Adrenal gland (tissue), 12 donors: ENCODE measurements around the gene AFAP1L2. TPM values are rescaled to one million over a fixed set of nuclear protein-coding genes. Genes with fewer than 3 reads are reported as not detected.

Source experiments
- DNase-seq, 7 donors: peaks; one replicate each; pipeline ENCODE4 v3.0.0-alpha.2; 2019 to 2020
- H3K27ac ChIP-seq, 5 donors: fragments of 200-600 bp; sonication (generic) in 4 of 5; 1 replicate in 3 of 5; 2 replicates in 2 of 5; pipeline versions ENCODE4 v1.5.1 to v1.8.0; 2016 to 2020; ENCODE audit warnings: mild to moderate bottlenecking in 1 of 5
- H3K27me3 ChIP-seq: fragments of 200-600 bp; 2 replicates; pipeline ENCODE4 v1.8.0; 2021
- H3K36me3 ChIP-seq, 2 donors: fragments of 200-600 bp; replicated peaks in 1 of 2; 1 replicate in 1 of 2; 2 replicates in 1 of 2; pipeline versions ENCODE4 v1.5.1 to v1.8.0; 2018 to 2022
- H3K4me1 ChIP-seq, 2 donors: fragments of 200-600 bp; replicated peaks in 1 of 2; 1 replicate in 1 of 2; 2 replicates in 1 of 2; pipeline versions ENCODE4 v1.5.1 to v1.8.0; 2018 to 2021
- H3K4me3 ChIP-seq, 4 donors: fragments of 200-600 bp; sonication (generic) in 3 of 4; one replicate each; pipeline ENCODE4 v1.5.1; 2016 to 2018
- H3K9me3 ChIP-seq, 3 donors: fragments of 200-600 bp; sonication (generic) in 1 of 3; replicated peaks in 1 of 3; 1 replicate in 2 of 3; 2 replicates in 1 of 3; pipeline versions ENCODE4 v1.5.1 to v1.8.0; 2016 to 2021
- POLR2A ChIP-seq, 2 donors: fragments of 450-650 bp; IDR thresholded peaks; one replicate each; pipeline ENCODE4 v1.6.1; 2017; ENCODE audit warnings: antibody characterized with exemption in 2 of 2, mild to moderate bottlenecking in 2 of 2, moderate library complexity in 1 of 2
- WGBS, 4 donors: extraction: QIAGEN DNeasy Blood & Tissue Kit in 2 of 4; methylation state at CpG; one replicate each; pipeline versions ENCODE4 v1.1.5 to v1.1.7; 2013 to 2017; 5-methylcytosine and 5-hydroxymethylcytosine counted together
- intact Hi-C, 2 donors: fragments of 100-400 bp; cut with DNase I; formaldehyde crosslinking; loops; one replicate each; pipeline versions ENCODE4 v1.14.1 to v1.15.0; 2022 to 2023
- polyA plus RNA-seq, 3 donors: library from polyadenylated mRNA; stranded (reverse); fragments of 200-250 nt in 2 of 3; fragments of 350-450 nt in 1 of 3; fragmentation: Illumina TruSeq in 1 of 3; extraction: RNeasy Lipid Tissue Mini Kit (QIAGEN cat#74804) in 1 of 3; gene quantifications; one replicate each; pipeline ENCODE4 v1.2.3, GENCODE V29; 2013 to 2014
- total RNA-seq, 9 donors: library from RNA; depleted of rRNA in 4 of 9; stranded (reverse); fragments of >200 nt in 4 of 9; fragments of 120-200 nt in 1 of 9; fragmentation: NEBNext Ultra II Directional in 1 of 9; extraction: Animal tissue kit (Norgen Biotek cat#: 25700) in 1 of 9; gene quantifications; one replicate each; pipeline versions ENCODE4 v1.1.0 to v1.2.4, GENCODE V29; 2013 to 2023
- TF ChIP-seq, protein P1 (sequence below), 6 experiments: fragments of 450-650 bp in 4 of 6; fragments of 200-600 bp in 2 of 6; sonication (generic) in 1 of 6; IDR thresholded peaks; 1 replicate in 5 of 6; 2 replicates in 1 of 6; pipeline versions ENCODE4 v1.5.1 to v1.8.0; 2016 to 2021; ENCODE audit warnings: antibody characterized with exemption in 6 of 6, mild to moderate bottlenecking in 2 of 6, moderate library complexity in 1 of 6
- donor health status: healthy with polysubstance abuse.
- donor health status: Bipolar disorder and iron deficiency.
- donor health status: DM: yes; HTN: yes; CAD: no.
- donor health status: DM: no; HTN: no; CAD: no.
- donor health status: DM: no; HTN: no; CAD: no.
- donor health status: DM: yes; HTN: yes; CAD: no.

Gene AFAP1L2
- total and polyA plus RNA-seq, 12 donors, result 1.4 to 9.4 (median 3.7) TPM

DNA sequence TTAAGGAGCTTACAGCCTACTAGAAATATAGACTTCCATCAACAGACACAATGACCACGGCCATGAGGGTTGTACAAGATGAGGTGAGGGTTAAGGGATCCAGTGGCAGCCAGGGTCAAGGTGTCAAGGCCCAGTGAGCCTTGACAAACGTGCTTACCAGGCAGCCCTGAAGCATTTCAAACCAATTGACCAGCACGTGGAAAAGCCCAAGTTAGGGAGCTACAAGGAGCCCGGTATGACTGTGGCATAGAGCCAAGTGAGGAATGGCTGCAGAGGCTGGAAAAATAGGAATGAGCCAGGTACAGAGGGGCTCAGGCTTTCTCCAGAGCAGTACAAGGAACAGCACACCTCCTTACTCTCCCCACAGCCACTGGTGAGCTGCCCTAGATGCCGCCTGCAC lies 12.7 kb downstream of the AFAP1L2 start:
- Histone ChIP-seq H3K4me3 (no peak overlapping the region), H3K27me3 (peaks cover 7% of the 10 kb centered on the region), H3K4me1 (no peaks in the 10 kb centered on the region), H3K36me3 (no peaks in the 10 kb centered on the region), H3K9me3 (no peaks in the 10 kb centered on the region), H3K27ac (no peak overlapping the region)
- TF ChIP-seq POLR2A (IDR thresholded peaks at IDR 0.05), result no peak
- TF ChIP-seq, protein P1, sequence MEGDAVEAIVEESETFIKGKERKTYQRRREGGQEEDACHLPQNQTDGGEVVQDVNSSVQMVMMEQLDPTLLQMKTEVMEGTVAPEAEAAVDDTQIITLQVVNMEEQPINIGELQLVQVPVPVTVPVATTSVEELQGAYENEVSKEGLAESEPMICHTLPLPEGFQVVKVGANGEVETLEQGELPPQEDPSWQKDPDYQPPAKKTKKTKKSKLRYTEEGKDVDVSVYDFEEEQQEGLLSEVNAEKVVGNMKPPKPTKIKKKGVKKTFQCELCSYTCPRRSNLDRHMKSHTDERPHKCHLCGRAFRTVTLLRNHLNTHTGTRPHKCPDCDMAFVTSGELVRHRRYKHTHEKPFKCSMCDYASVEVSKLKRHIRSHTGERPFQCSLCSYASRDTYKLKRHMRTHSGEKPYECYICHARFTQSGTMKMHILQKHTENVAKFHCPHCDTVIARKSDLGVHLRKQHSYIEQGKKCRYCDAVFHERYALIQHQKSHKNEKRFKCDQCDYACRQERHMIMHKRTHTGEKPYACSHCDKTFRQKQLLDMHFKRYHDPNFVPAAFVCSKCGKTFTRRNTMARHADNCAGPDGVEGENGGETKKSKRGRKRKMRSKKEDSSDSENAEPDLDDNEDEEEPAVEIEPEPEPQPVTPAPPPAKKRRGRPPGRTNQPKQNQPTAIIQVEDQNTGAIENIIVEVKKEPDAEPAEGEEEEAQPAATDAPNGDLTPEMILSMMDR (IDR thresholded peaks at IDR 0.05), result no peak
- intact Hi-C loops, result no loop called here
- DNase-seq, result no peak
- WGBS, 4 donors, result 63 to 83% (median 69%) methylated on average over 4 to 5 of the region's 5 CpGs

DNA sequence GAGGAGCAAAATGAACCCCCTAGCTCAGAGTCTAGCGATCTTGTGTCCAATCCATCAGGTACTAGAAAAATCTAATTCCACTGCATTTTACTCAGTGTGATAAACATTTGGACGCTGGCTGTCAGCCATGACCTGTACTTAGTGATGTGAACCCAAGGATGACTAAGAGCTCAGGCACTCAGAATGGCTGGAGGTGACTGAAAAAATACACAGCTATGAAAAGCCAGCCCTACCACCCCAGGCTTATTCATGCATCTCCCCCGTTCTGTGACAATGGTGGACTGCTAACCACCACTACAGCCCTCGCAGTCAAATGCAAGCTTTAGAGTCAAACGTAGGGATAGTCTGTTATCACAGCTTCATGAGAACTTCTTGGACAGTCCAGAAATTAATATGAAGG lies 14.9 kb downstream of the AFAP1L2 start:
- 62 to 70% (median 68%) methylated on average over 5 of the region's 5 CpGs for WGBS, 4 donors
- no peak overlapping the region for H3K27ac ChIP-seq
- DNase-seq, result peak in 5 of 7 donors; percentile 51 to 74 (median 63)
- H3K27me3 ChIP-seq, result no peaks in the 10 kb centered on the region
- no peaks in the 10 kb centered on the region for H3K36me3 ChIP-seq
- TF ChIP-seq, protein P1 (IDR thresholded peaks at IDR 0.05), result no peak
- TF ChIP-seq POLR2A (IDR thresholded peaks at IDR 0.05), result no peak
- no peaks in the 10 kb centered on the region for H3K9me3 ChIP-seq
- intact Hi-C loops, result no loop called here
- no peak overlapping the region for H3K4me3 ChIP-seq
- H3K4me1 ChIP-seq, result no peaks in the 10 kb centered on the region

DNA sequence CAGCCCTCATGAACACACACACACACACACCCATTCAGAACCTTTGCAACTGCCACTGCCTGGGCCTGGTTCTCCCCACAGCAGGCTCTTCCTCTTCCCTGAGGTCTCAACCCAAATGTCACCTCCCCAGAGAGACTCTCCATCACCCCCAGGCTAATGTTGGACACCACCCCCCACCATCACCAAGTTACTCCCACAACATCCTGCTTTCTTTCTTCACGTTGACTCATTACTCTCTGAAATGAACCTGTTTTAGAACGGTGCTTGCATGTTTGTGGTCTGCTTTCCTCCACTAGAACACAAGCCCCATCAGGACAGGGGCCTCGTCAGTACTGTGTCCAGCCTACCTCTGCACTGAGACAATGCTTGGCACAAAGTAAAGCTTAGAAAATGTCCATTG lies 16.0 kb downstream of the AFAP1L2 start:
- intact Hi-C loops, result no loop called here
- Histone ChIP-seq H3K4me1 (no peaks in the 10 kb centered on the region), H3K9me3 (no peaks in the 10 kb centered on the region), H3K4me3 (no peak overlapping the region), H3K27me3 (no peaks in the 10 kb centered on the region), H3K36me3 (no peaks in the 10 kb centered on the region), H3K27ac (no peak overlapping the region)
- 53 to 67% (median 61%) methylated on average over 3 of the region's 3 CpGs for WGBS, 4 donors
- no peak for DNase-seq
- TF ChIP-seq, protein P1 (IDR thresholded peaks at IDR 0.05), result no peak
- no peak for TF ChIP-seq POLR2A (IDR thresholded peaks at IDR 0.05)

DNA sequence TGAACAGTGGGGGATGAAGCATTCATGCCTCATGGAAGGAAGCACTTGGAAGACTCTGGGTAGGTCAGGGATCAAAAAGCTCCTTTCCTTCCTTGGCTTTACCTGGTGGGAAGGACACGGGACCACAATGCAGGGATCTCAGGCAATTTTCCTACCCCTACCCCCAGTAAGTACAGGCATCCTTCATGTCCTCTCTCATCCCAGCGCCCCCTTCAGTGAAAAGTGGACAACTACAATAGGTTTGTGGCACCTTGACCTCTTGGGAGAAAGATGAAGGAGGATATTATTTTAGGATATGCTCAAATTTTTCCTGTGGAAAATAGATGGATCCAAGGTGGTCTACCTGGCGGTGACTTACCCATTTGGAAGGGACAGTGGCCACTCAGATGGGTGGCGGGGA lies 16.5 kb downstream of the AFAP1L2 start:
- WGBS, 4 donors, result 62 to 81% (median 71%) methylated on average over 4 of the region's 4 CpGs
- TF ChIP-seq, protein P1 (IDR thresholded peaks at IDR 0.05), result no peak
- TF ChIP-seq POLR2A (IDR thresholded peaks at IDR 0.05), result no peak
- no peak overlapping the region for H3K27ac ChIP-seq
- no peak for DNase-seq
- H3K9me3 ChIP-seq, result no peaks in the 10 kb centered on the region
- H3K4me3 ChIP-seq, result no peak overlapping the region
- no peaks in the 10 kb centered on the region for H3K4me1 ChIP-seq
- no peaks in the 10 kb centered on the region for H3K36me3 ChIP-seq
- no peaks in the 10 kb centered on the region for H3K27me3 ChIP-seq
- intact Hi-C loops, result no loop called here
